ENCODE measurements around the gene RUFY4. TPM values are rescaled to one million over a fixed set of nuclear protein-coding genes. Genes with fewer than 3 reads are reported as not detected.
"Not testable (repeated sequence)": the region's sequence is repeated elsewhere in the genome, so short reads cannot be mapped to it uniquely, and the experiment has no call there.

RUFY4 gene
- polyA plus RNA-seq, 2 donors, result 0.28 to 0.52 TPM

DNA sequence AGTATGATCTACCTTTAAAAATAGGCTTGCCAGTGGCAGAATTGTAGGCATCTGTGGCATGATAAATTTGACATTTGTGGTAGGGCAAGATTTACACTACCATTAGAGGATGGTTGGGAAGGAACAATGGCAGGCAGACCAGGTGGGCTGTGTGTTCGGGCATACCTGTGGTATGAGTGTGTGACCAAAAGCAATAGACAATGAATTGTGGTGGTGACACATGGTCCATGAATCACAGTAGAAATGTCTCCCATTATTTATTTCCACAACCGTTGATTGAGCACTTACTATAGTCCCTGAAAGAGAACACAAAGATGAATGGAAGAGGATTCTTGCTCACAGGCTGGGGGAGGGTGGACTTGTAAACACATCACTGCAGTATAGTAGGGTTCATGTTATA lies 29.9 kb upstream of the RUFY4 start:
- H3K27me3 ChIP-seq (ENCODE audit: control insufficient read depth in 1 of 2, insufficient read depth in 2 of 2, low read length in 2 of 2), result no peaks in the 10 kb centered on the region
- WGBS, 2 donors, result 53 to 55% methylated on average over 2 of the region's 2 CpGs
- no peak overlapping the region for H3K4me3 ChIP-seq (ENCODE audit: low read depth in 1 of 2, low read length in 2 of 2)

DNA sequence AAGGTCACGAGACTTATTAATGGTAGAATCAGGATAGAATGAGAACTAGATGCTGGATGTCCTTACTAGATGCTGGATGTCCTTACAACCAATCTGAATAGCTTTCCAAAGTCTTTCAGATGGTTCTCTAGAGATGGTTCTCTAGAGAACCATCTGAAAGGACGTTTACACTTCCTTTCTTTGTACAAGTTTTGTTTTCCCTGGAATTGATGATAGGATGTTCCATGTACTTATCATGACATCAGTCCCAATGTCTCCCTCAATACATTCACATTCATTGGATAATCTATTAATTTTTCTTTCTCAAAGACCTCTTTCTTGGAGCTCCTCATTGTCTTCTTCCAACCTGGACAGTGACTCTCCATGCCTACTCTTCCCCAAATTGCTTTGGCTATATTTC lies 28.2 kb upstream of the RUFY4 start:
- no peak overlapping the region for H3K4me3 ChIP-seq (ENCODE audit: low read depth in 1 of 2, low read length in 2 of 2)
- H3K27me3 ChIP-seq (ENCODE audit: control insufficient read depth in 1 of 2, insufficient read depth in 2 of 2, low read length in 2 of 2), result no peaks in the 10 kb centered on the region
- no peaks in the 10 kb centered on the region for H3K9me3 ChIP-seq (ENCODE audit: control insufficient read depth in 2 of 2, insufficient read depth in 1 of 2, low read depth in 1 of 2, low read length in 1 of 2)
- H3K4me1 ChIP-seq (ENCODE audit: control insufficient read depth in 2 of 2, insufficient read depth in 2 of 2, low read length in 1 of 2), result no peaks in the 10 kb centered on the region
- H3K36me3 ChIP-seq (ENCODE audit: control insufficient read depth in 2 of 2, insufficient read depth in 2 of 2, low read length in 1 of 2), result no peaks in the 10 kb centered on the region
- no peak overlapping the region for H3K27ac ChIP-seq (ENCODE audit: low read depth in 2 of 2, low read length in 1 of 2)
- WGBS, 2 donors, result 61 to 80% methylated on average over 2 of the region's 2 CpGs

More for the DNA sequence above, 29.9 kb upstream of the RUFY4 start:
- no peaks in the 10 kb centered on the region for H3K36me3 ChIP-seq (ENCODE audit: control insufficient read depth in 2 of 2, insufficient read depth in 2 of 2, low read length in 1 of 2)
- no peaks in the 10 kb centered on the region for H3K9me3 ChIP-seq (ENCODE audit: control insufficient read depth in 2 of 2, insufficient read depth in 1 of 2, low read depth in 1 of 2, low read length in 1 of 2)
- H3K27ac ChIP-seq (ENCODE audit: low read depth in 2 of 2, low read length in 1 of 2), result no peak overlapping the region
- H3K4me1 ChIP-seq (ENCODE audit: control insufficient read depth in 2 of 2, insufficient read depth in 2 of 2, low read length in 1 of 2), result peaks cover 3 to 5% of the 10 kb centered on the region in 2 donors

DNA sequence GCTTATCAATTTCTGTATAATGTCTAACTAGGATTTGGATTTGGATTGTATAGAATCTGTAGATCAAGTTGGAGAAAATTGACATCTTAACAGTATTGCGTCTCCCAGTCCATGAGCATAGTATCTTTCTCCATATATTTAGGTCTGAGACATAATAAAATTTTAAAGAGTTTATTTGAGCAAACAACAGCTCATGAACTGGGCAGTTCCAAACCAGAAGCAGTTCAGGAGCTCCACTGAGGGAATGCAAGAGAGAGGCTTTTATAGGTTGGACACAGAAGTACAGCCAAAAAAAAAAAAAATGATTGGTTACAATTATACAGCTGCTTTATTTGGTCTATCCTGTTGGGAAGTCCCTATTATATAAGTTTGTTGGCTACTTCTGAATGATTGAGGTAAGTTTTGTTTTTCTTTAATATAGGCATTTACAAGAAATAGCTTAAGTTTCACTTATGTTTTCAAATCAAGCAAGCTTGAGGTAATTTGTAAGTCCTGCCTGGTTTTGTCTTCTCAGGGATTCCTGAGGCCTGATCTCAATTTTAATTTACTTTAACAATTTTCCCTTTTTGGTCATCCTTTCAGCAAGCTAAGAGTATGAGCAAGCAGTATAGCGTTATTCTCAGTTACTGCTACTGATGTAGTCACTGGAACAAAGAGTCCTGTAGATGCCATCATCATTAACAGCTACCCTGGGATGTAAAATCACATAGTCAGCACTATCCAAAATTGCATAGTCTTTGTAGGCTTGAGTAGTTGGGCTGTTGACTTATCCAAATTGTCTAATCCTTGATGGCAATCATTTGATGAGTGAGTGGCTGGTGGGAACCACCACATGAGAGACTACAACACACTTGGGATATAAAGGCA lies 27.5 kb upstream of the RUFY4 start:
- H3K27me3 ChIP-seq (ENCODE audit: control insufficient read depth in 1 of 2, insufficient read depth in 2 of 2, low read length in 2 of 2), result no peaks in the 10 kb centered on the region
- H3K4me1 ChIP-seq (ENCODE audit: control insufficient read depth in 2 of 2, insufficient read depth in 2 of 2, low read length in 1 of 2), result no peaks in the 10 kb centered on the region
- no peaks in the 10 kb centered on the region for H3K9me3 ChIP-seq (ENCODE audit: control insufficient read depth in 2 of 2, insufficient read depth in 1 of 2, low read depth in 1 of 2, low read length in 1 of 2)
- H3K4me3 ChIP-seq (ENCODE audit: low read depth in 1 of 2, low read length in 2 of 2), result no peak overlapping the region
- WGBS, 2 donors, result 76 to 82% methylated on average over 2 of the region's 2 CpGs
- no peak overlapping the region for H3K27ac ChIP-seq (ENCODE audit: low read depth in 2 of 2, low read length in 1 of 2)
- no peaks in the 10 kb centered on the region for H3K36me3 ChIP-seq (ENCODE audit: control insufficient read depth in 2 of 2, insufficient read depth in 2 of 2, low read length in 1 of 2)

DNA sequence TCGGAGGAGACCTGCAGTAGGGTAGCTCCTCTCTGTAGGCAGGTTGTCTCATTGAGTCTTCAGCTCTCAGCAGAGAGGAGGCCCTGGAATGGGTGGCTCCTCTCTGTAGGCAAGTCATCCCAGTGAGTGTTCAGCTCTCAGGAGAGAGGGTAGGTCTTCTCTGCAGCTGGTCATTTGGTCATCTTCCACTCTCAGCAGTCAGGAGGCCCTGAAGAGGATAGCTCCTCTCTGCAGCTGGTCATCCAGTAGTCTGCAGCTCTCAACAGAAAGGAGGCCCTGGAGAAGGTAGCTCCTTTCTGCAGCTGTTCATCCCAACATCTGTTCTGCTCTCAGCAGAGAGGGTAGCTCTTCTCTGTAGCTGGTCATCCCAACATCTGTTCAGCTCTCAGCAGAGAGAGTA lies 26.0 kb upstream of the RUFY4 start:
- Histone ChIP-seq H3K27ac (ENCODE audit: low read depth in 2 of 2, low read length in 1 of 2) (no peak overlapping the region), H3K9me3 (ENCODE audit: control insufficient read depth in 2 of 2, insufficient read depth in 1 of 2, low read depth in 1 of 2, low read length in 1 of 2) (no peaks in the 10 kb centered on the region), H3K36me3 (ENCODE audit: control insufficient read depth in 2 of 2, insufficient read depth in 2 of 2, low read length in 1 of 2) (no peaks in the 10 kb centered on the region), H3K4me1 (ENCODE audit: control insufficient read depth in 2 of 2, insufficient read depth in 2 of 2, low read length in 1 of 2) (no peaks in the 10 kb centered on the region), H3K4me3 (ENCODE audit: low read depth in 1 of 2, low read length in 2 of 2) (no peak overlapping the region), H3K27me3 (ENCODE audit: control insufficient read depth in 1 of 2, insufficient read depth in 2 of 2, low read length in 2 of 2) (no peaks in the 10 kb centered on the region)
- WGBS, 2 donors, result 92 to 94% methylated on average over 1 of the region's 1 CpG

DNA sequence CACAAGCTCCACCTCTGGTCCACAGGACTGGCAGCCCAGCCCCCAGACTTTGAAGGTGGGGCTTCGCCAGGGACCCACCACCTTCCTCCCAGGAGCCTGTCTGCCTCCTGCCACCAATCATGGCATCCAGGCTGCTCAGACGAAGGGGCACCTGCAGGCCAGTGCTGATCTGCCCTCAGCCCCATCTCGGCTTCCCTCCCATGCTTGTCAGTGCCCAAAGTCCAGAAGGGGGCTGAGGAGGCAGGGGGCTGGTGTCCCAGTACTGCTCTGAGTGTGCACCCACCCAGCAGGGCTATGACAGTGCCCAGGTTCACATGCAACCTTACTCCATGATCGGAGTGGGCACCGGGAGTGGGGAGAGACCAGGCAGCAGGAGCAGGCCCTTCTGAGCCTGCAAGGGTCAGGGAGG lies 25.3 kb upstream of the RUFY4 start:
- Histone ChIP-seq H3K4me3 (ENCODE audit: low read depth in 1 of 2, low read length in 2 of 2) (no peak overlapping the region), H3K27me3 (ENCODE audit: control insufficient read depth in 1 of 2, insufficient read depth in 2 of 2, low read length in 2 of 2) (no peaks in the 10 kb centered on the region), H3K27ac (ENCODE audit: low read depth in 2 of 2, low read length in 1 of 2) (no peak overlapping the region), H3K36me3 (ENCODE audit: control insufficient read depth in 2 of 2, insufficient read depth in 2 of 2, low read length in 1 of 2) (no peaks in the 10 kb centered on the region), H3K4me1 (ENCODE audit: control insufficient read depth in 2 of 2, insufficient read depth in 2 of 2, low read length in 1 of 2) (no peaks in the 10 kb centered on the region), H3K9me3 (ENCODE audit: control insufficient read depth in 2 of 2, insufficient read depth in 1 of 2, low read depth in 1 of 2, low read length in 1 of 2) (no peaks in the 10 kb centered on the region)
- WGBS, 2 donors, result 92% methylated on average over 5 of the region's 5 CpGs

DNA sequence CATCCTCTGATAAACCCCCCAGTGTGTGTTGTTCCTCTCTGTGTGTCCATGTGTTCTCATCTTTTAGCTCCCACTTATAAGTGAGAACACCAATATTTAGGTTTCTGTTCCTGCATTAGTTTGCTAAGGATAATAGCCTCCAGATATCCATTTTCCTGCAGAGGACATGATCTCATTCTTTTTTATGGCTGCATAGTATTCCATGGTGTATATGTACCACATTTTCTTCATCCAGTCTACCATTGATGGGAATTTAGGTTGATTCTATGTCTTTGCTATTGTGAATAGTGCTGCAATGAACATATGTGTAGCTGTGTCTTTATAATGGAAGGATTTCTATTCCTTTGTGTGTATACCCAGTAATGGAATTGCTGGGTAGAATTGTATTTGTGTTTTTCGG lies 24.5 kb upstream of the RUFY4 start:
- WGBS, 2 donors, result 92 to 97% methylated on average over 1 of the region's 1 CpG
- H3K27ac ChIP-seq (ENCODE audit: low read depth in 2 of 2, low read length in 1 of 2); H3K27me3 ChIP-seq (ENCODE audit: control insufficient read depth in 1 of 2, insufficient read depth in 2 of 2, low read length in 2 of 2): not testable (repeated sequence)

DNA sequence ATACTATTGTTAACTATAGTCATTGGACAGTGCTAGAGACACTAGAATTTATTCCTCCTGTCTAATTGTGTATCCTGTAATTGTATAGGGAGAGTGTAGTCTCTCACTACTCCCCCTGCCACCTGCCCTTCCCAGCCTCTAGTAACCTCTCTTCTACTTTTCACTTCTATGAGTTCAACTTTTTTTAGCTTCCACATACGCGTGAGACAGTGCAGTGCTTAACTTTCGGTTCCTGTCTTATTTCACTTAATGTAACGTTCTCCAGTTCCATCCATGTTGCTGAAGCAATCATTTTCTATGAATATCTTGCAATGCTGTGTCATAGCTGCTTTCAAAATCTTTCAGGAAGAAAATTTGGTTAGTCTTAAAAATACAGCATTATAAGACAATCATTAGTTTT lies 22.8 kb upstream of the RUFY4 start:
- Histone ChIP-seq H3K4me3 (ENCODE audit: low read depth in 1 of 2, low read length in 2 of 2) (no peak overlapping the region), H3K9me3 (ENCODE audit: control insufficient read depth in 2 of 2, insufficient read depth in 1 of 2, low read depth in 1 of 2, low read length in 1 of 2) (peaks cover 0 to 2% of the 10 kb centered on the region in 2 donors), H3K27me3 (ENCODE audit: control insufficient read depth in 1 of 2, insufficient read depth in 2 of 2, low read length in 2 of 2) (no peaks in the 10 kb centered on the region), H3K4me1 (ENCODE audit: control insufficient read depth in 2 of 2, insufficient read depth in 2 of 2, low read length in 1 of 2) (no peaks in the 10 kb centered on the region), H3K36me3 (ENCODE audit: control insufficient read depth in 2 of 2, insufficient read depth in 2 of 2, low read length in 1 of 2) (no peaks in the 10 kb centered on the region), H3K27ac (ENCODE audit: low read depth in 2 of 2, low read length in 1 of 2) (no peak overlapping the region)
- WGBS, 2 donors, result 76 to 80% methylated on average over 4 of the region's 4 CpGs

More for the DNA sequence above, 24.5 kb upstream of the RUFY4 start:
- H3K4me1 ChIP-seq (ENCODE audit: control insufficient read depth in 2 of 2, insufficient read depth in 2 of 2, low read length in 1 of 2); H3K36me3 ChIP-seq (ENCODE audit: control insufficient read depth in 2 of 2, insufficient read depth in 2 of 2, low read length in 1 of 2); H3K9me3 ChIP-seq (ENCODE audit: control insufficient read depth in 2 of 2, insufficient read depth in 1 of 2, low read depth in 1 of 2, low read length in 1 of 2); H3K4me3 ChIP-seq (ENCODE audit: low read depth in 1 of 2, low read length in 2 of 2): not testable (repeated sequence)

DNA sequence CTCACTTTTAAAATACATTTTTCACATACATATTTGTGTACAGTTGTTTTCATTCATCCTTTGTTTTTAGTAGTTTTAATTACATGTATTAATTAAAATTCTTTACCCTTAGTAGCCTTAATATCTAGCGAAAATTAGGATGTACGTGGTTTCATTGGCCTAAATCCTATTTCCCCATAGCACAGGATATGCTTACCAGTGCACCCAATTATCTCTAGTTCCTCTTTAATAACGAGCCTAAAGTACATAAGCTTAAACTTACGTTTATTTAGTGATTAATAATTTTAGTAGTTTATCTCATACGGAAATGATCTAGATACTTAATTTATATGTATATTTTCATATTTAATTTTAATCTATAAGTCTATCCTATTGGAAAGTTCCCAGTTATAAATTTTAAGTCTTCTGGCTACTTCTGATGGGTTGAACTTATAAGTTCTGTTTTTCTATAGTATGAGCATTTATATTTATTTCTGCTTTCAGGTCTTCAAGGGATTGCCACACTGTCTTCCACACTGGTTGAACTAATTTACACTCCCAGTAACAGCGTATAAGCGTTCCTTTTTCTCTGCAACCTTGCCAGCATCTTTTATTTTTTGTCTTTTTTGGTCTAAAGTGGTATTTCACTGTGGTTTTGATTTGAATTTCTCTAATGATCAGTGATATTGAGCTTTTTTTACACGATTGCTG lies 21.4 kb upstream of the RUFY4 start:
- H3K4me1 ChIP-seq (ENCODE audit: control insufficient read depth in 2 of 2, insufficient read depth in 2 of 2, low read length in 1 of 2), result no peaks in the 10 kb centered on the region
- WGBS, 2 donors, result 81 to 86% methylated on average over 8 of the region's 8 CpGs
- no peak overlapping the region for H3K27ac ChIP-seq (ENCODE audit: low read depth in 2 of 2, low read length in 1 of 2)
- peaks cover 0 to 2% of the 10 kb centered on the region in 2 donors for H3K9me3 ChIP-seq (ENCODE audit: control insufficient read depth in 2 of 2, insufficient read depth in 1 of 2, low read depth in 1 of 2, low read length in 1 of 2)
- H3K36me3 ChIP-seq (ENCODE audit: control insufficient read depth in 2 of 2, insufficient read depth in 2 of 2, low read length in 1 of 2), result no peaks in the 10 kb centered on the region
- no peaks in the 10 kb centered on the region for H3K27me3 ChIP-seq (ENCODE audit: control insufficient read depth in 1 of 2, insufficient read depth in 2 of 2, low read length in 2 of 2)
- no peak overlapping the region for H3K4me3 ChIP-seq (ENCODE audit: low read depth in 1 of 2, low read length in 2 of 2)

DNA sequence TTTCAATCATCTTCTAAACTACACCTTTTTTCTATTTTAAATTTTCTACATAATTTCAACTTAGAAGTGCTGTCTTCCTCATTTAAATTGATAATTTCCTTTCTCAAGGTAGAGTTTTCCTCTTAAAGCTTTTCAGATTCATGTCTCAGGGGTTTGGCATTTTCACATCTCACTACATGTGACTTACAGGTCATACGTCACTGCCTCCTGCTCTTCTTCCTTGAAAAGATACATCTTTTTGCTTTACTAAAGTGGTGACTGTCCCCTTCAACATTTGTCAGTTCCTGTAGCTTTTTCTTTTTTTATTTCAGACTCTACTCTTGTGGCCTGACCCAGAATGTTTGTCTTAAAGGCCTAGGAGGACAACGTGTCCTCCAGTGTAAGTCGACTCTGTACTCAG lies 17.1 kb upstream of the RUFY4 start:
- 81 to 88% methylated on average over 3 of the region's 3 CpGs for WGBS, 2 donors

More for the DNA sequence above, 17.1 kb upstream of the RUFY4 start:
- Histone ChIP-seq H3K36me3 (ENCODE audit: control insufficient read depth in 2 of 2, insufficient read depth in 2 of 2, low read length in 1 of 2) (no peaks in the 10 kb centered on the region), H3K4me3 (ENCODE audit: low read depth in 1 of 2, low read length in 2 of 2) (no peak overlapping the region), H3K4me1 (ENCODE audit: control insufficient read depth in 2 of 2, insufficient read depth in 2 of 2, low read length in 1 of 2) (no peaks in the 10 kb centered on the region), H3K27ac (ENCODE audit: low read depth in 2 of 2, low read length in 1 of 2) (no peak overlapping the region), H3K27me3 (ENCODE audit: control insufficient read depth in 1 of 2, insufficient read depth in 2 of 2, low read length in 2 of 2) (no peaks in the 10 kb centered on the region), H3K9me3 (ENCODE audit: control insufficient read depth in 2 of 2, insufficient read depth in 1 of 2, low read depth in 1 of 2, low read length in 1 of 2) (peaks cover 0 to 2% of the 10 kb centered on the region in 2 donors)
